NCI-H1092 treated with DMSO at 0.1 percent for 48 hours (cell line): ENCODE measurements around the gene ITGAD.

ENCODE experiments used
- DNase-seq: peaks from one replicate; lab custom pipeline; 2025; lab: John Stamatoyannopoulos, UW

The ITGAD gene

GRCh38 chr16:31459687-31460581 is 66.8 kb downstream of the ITGAD start:
- DNase-seq: peak; percentile 99

DNA sequence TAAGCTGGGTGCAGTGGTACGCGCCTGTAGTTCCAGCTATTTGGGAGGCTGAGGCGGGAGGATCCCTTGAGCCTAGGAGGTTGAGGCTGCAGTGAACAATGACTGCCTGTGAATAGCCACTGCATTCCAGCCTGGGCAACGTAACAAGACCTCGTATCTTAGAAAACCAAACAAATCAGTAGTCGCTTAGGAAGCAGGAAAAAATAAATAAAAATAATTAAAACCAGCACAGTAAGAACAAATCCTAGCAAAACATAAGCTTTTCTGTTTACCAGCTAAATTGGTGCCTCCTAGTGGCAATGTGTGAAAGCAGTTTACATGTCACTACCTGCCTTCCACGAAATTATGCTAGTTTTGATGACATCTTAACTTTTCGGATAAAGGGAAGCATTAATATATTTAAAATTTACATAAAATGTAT is 67.5 kb downstream of the ITGAD start:
- DNase-seq: peak; percentile 31

- no peak for DNase-seq
These were observed 68.2 kb downstream of the ITGAD start for GRCh38 chr16:31461201-31461920.

- DNase-seq: no peak
These were observed 69.0 kb downstream of the ITGAD start for GRCh38 chr16:31461921-31462804.

DNA sequence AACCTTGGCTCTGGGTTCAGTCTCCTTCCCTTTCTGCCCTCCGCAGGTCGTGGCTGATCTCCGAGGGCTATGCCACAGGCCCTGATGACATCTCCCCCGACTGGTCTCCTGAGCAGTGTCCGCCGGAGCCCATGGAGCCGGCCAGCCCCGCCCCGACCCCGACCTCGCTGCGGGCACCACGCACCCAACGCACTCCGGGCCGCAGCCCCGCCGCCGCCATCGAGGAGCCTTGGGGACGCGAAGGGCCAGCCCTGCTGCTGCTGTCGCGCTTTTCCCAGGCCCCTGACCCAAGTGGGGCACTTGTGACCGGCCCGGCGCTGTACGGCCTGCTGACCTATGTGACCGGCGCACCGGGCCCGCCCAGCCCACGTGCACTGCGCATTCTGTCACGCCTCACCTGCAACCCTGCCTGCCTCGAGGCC is 71.2 kb downstream of the ITGAD start:
- no peak for DNase-seq

GRCh38 chr16:31464781-31465260 is 71.7 kb downstream of the ITGAD start:
- DNase-seq: no peak

DNA sequence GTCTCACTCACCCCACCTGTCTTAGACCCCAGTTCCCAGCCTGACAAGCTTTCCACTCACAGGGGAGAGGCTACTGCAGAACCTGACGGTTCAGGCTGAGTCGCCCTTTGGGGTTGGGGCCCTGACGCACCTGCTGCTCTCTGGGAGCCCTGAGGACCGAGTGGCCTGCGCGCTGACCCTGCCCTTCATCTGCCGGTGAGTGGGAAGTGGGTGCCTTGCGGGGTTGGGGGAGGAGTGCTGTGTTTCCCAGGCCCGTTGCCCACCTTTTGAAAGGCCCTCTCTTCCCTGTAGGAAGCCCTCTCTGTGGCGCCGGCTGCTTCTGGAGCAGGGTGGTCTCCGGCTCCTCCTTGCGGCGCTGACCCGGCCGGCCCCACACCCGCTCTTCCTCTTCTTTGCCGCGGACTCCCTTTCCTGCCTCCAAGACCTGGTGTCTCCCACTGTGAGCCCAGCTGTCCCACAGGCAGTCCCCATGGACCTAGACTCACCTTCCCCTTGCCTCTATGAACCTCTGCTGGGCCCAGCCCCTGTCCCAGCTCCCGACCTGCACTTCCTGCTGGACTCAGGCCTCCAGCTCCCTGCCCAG is 72.7 kb downstream of the ITGAD start:
- DNase-seq: no peak

DNA sequence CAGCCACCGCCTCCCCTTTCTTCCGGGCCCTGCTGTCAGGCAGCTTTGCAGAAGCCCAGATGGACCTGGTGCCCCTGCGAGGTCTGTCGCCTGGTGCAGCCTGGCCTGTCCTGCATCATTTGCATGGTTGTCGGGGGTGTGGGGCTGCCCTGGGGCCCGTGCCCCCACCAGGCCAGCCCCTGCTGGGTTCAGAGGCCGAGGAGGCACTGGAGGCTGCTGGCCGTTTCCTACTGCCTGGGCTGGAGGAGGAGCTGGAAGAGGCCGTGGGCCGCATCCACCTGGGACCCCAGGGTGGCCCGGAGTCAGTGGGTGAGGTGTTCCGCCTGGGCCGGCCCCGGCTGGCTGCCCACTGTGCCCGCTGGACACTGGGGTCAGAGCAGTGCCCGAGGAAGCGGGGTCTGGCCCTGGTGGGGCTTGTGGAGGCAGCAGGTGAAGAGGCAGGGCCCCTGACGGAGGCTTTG is 73.3 kb downstream of the ITGAD start:
- DNase-seq: no peak

GRCh38 chr16:31467151-31467773 is 74.1 kb downstream of the ITGAD start:
- DNase-seq: no peak

- DNase-seq: no peak
These were observed 74.7 kb downstream of the ITGAD start for GRCh38 chr16:31467858-31468257.

GRCh38 chr16:31470615-31471014 is 77.5 kb downstream of the ITGAD start:
- no peak for DNase-seq

- no peak for DNase-seq
These were observed 78.2 kb downstream of the ITGAD start for GRCh38 chr16:31471241-31471874.

GRCh38 chr16:31471875-31472708 is 79.0 kb downstream of the ITGAD start, which contains the start of gene TGFB1I1:
Gene TGFB1I1 (plus strand): TSS chr16:31472152. CDS start chr16:31472189, 37 bp downstream.
- DNase-seq: peak; percentile 19

DNA sequence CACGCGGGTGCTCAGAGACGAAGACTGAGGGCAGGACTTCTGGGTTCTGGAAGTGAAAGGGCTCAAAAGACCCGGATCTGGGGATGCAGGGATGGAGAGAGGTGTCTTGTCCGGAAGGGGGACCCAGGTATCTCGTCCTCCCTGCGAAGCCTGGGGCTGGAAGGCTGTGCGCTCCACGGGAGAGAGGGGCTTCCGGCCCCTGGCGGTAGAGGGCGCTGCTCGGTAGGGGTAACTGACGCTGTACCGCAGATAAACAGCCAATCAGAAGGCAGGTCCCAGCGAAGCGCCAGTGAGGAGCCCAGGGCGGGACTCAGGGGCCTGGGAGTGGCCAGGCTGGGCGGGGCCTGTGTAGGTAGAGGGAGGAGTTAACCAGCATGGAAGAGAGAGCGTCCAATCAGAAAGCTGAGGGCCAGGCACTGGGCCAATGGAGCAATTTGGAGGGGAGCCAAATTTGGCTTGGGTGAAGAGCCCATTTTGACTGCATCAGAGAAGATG is 79.6 kb downstream of the ITGAD start:
- DNase-seq: peak; percentile 73

- no peak for DNase-seq
These were observed 80.3 kb downstream of the ITGAD start for GRCh38 chr16:31473264-31473984.

GRCh38 chr16:31474173-31474714 is 81.1 kb downstream of the ITGAD start:
- no peak for DNase-seq

DNA sequence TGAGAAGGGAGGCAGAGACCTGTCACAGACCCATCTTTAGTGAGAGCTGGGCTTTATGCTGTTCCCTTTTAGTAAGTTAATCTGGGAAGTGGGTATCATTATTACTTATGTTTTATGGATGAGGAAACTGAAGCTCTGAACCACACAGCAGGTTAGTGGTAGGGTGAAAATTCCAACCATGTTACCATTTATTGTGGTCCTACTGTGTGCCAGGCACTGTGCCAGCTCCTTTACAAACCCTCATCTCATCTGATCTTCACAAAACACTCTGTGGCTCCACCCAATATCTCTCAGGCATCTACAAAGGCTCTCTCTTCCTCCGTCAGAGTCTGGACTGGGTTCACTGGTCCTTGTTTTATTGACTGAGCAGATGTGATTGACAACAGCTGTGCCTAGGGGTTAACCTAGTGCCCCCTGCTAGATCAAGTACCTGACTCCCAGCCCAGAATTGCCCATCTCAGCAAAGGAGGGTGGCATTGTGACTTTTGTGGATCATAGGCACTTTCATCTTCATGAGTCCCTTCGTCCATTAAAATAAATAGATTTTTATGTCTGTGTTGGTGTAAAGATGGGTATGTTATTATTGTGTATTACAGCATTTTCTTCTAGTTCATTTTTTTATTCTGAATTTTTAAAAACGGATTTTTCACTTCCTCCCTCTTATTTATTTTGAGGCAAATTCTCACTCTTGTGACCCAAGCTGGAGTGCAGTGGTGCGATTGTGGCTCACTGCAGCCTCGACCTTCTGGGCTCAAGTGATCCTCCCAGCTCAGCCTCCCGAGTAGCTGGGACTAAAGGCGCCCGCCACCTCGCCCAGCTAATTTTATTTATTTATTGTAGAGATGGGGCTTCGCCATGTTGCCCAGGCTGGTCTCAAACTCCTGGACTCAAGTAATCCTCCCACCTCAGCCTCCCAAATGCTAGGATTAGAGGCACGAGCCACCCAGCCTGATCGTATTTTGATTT is 81.9 kb downstream of the ITGAD start:
- no peak for DNase-seq
